Measurements from ENCODE around the gene PTPRG. TPM values are rescaled to one million over a fixed set of nuclear protein-coding genes. Genes with fewer than 3 reads are reported as not detected.

Gene PTPRG
- total RNA-seq, 1 experiment from 2014 or later: 69.3 TPM

GRCh38 chr3:61893840-61894566 lies 332.6 kb downstream of the PTPRG start:
- no peak for DNase-seq
- H3K79me2 ChIP-seq (ENCODE audit: insufficient read depth, low read length): peaks cover 10% of the 10 kb centered on the region; the same call in 1 of the 2 replicates
- H3K4me1 Mint-ChIP-seq: peaks cover 59 to 60% of the 10 kb centered on the region in 2 experiments
- H3K4me2 ChIP-seq (ENCODE audit: insufficient read depth, insufficient read length, low read length): no peak overlapping the region
- H3K27me3 ChIP-seq (ENCODE audit: insufficient read depth, low read length): no peaks in the 10 kb centered on the region
- H3T11ph ChIP-seq (ENCODE audit: low read length): no peak overlapping the region
- H3K79me1 ChIP-seq (ENCODE audit: insufficient read depth, low read depth, low read length, poor library complexity, severe bottlenecking): peaks cover 2% of the 10 kb centered on the region
- no peak overlapping the region for H3K18ac ChIP-seq (ENCODE audit: insufficient read length, low read depth, low read length)
- H2BK120ac ChIP-seq (ENCODE audit: low read depth, low read length, poor library complexity, severe bottlenecking): no peak overlapping the region
- H3K14ac ChIP-seq (ENCODE audit: insufficient read depth, low read length): no peak overlapping the region
- TF ChIP-seq CTCF (conservative IDR thresholded peaks at IDR 0.05): no peak
- H3K27ac Mint-ChIP-seq: peak overlapping the region; percentile 19 to 88 (median 32); a peak in 3 of 7 replicates
- no peak overlapping the region for H3K4me3 Mint-ChIP-seq
- no CpG with 5 or more reads among the region's 5 CpGs for WGBS (ENCODE audit: extremely low coverage, insufficient read length, low lambda C conversion rate)
- H2BK5ac ChIP-seq (ENCODE audit: insufficient read length, low read length): no peak overlapping the region
- no peaks in the 10 kb centered on the region for H3K23me2 ChIP-seq (ENCODE audit: insufficient read length, low read depth, low read length, poor library complexity, severe bottlenecking)
- no peak overlapping the region for H2BK15ac ChIP-seq (ENCODE audit: low read depth, low read length)
- no peak overlapping the region for H3K56ac ChIP-seq (ENCODE audit: insufficient read length, low read depth, low read length)
- no peak overlapping the region for H3K4ac ChIP-seq (ENCODE audit: low read depth, low read length)
- no peak overlapping the region for H4K8ac ChIP-seq (replicated peaks; ENCODE audit: insufficient read length, low read depth, low read length)
- H3K9me3 Mint-ChIP-seq: no peaks in the 10 kb centered on the region
- no peaks in the 10 kb centered on the region for H3K27me3 Mint-ChIP-seq (ENCODE audit: low read depth)
- no peak overlapping the region for H2BK20ac ChIP-seq (ENCODE audit: low read depth, low read length, poor library complexity, severe bottlenecking)
- H4K5ac ChIP-seq (ENCODE audit: insufficient read length, low read depth, low read length): no peak overlapping the region
- H2BK12ac ChIP-seq (ENCODE audit: insufficient read length, low read depth, low read length): no peak overlapping the region
- no peak overlapping the region for H2AFZ ChIP-seq (ENCODE audit: low read length)
- no peaks in the 10 kb centered on the region for H3K9me3 ChIP-seq (ENCODE audit: control insufficient read depth, low read depth, low read length)
- no peak overlapping the region for H3K27ac ChIP-seq (ENCODE audit: insufficient read length, low read depth, low read length)
- no peak overlapping the region for H3K23ac ChIP-seq (ENCODE audit: insufficient read length, low read depth, low read length)
- H3K4me1 ChIP-seq (ENCODE audit: insufficient read depth, low read length): peaks cover 4% of the 10 kb centered on the region; the same call in 1 of the 2 replicates
- H4K20me1 ChIP-seq (ENCODE audit: control insufficient read depth, insufficient read depth, insufficient read length): no peaks in the 10 kb centered on the region
- no peak overlapping the region for H4K91ac ChIP-seq (ENCODE audit: insufficient read length, low read depth, low read length)
- no peak overlapping the region for H2AK5ac ChIP-seq (ENCODE audit: insufficient read length, low read length)
- no peak overlapping the region for H3K9ac ChIP-seq (ENCODE audit: extremely low read depth, insufficient read length, low read length)
- H3K36me3 Mint-ChIP-seq (ENCODE audit: insufficient read depth in 1 of 3, low read depth in 3 of 3): no peaks in the 10 kb centered on the region
